OCI-LY7 (cell line): ENCODE measurements around the gene NCOA5.

ENCODE experiments used
- CTCF ChIP-seq: fragments of 200-600 bp; sonication (generic); conservative IDR thresholded peaks from 2 replicates; pipeline ENCODE4 v1.5.1; 2014; ENCODE audit warnings: mild to moderate bottlenecking, antibody characterized with exemption, low read length, moderate library complexity, mixed read lengths
- EZH2phosphoT487 ChIP-seq: fragments of 200-600 bp; sonication (generic); IDR thresholded peaks from 2 replicates; pipeline ENCODE4 v1.6.1; 2018; ENCODE audit warnings: low read depth, borderline replicate concordance, mild to moderate bottlenecking, mixed run types, antibody characterized with exemption, low read length, moderate library complexity, mixed read lengths

DNA sequence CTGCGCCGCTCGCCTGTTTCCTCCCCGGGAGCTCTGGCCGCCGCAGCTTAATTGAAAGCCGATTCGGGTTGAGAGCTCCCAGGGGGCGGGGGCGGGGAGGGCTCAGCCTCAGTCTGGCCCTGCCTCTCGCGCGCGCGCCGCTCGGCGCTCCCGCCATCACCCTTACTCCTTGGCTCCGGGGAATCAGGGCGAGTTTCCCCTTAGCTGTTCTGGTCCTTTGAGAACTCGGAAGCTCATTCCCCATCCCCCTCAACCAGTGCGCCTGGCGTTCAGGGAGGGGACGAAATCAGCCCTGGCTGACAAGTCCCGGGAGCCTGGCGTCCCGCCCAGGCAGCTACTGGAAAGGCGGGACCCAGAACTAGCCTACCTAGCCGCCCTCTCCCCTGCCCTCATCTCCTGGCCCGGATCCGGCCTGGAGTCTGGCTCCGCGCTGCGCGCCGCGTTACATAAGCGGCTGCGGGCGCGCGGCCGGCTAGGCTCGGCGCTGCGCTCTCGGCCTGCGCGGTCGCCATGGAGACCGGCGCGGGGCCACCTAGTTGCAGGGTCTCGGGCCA, 58.0 kb downstream of the NCOA5 start:
- TF ChIP-seq CTCF = no peak
- TF ChIP-seq EZH2phosphoT487 = no peak
